ENCODE results near the gene PRRC2C.

The PRRC2C gene

DNA sequence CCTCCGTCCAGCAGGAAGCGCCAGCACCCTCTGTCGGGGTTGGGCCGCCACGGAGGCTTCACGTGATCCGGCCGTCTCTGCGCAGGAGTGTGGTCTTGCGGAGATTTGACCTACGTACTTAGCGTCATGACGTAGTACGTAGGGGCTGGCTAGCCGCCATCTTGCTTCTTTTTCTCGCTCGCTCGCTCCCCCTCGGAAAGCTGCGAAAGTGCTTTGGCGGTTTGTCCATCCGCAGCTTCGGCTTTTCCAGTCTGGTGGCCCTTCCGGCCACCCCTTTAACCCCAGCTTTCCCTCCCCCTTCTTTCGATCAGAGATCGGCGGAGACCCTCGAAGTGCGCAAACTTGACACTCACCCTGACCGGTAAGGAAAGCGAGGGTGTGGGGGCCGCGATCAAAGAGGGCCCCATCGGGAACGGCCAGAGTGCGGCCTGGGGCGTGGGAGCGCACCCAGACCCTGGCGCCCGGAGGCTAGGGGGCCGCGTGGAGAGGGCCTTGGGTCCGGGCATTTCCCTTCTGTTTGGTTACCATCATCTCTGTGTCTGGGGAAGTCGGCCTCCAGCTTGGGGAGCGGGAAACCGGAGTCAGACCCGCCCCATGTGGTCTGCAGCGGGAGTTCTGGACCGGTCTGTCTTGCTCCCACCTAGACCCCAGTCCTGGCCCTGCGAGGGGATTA, at the start of gene PRRC2C:
Gene PRRC2C, plus strand, starts transcription at position 156 of the 673 bp plus-strand sequence. CDS start 26,559 bp downstream, outside the sequence.
- DNase-seq, result peak; percentile 97 to 99 (median 98)

- peak; percentile 15 to 48 (median 32) for DNase-seq
Observed at GRCh38 chr1:171438441-171438840, 46.9 kb upstream of the PRRC2C start.

DNA sequence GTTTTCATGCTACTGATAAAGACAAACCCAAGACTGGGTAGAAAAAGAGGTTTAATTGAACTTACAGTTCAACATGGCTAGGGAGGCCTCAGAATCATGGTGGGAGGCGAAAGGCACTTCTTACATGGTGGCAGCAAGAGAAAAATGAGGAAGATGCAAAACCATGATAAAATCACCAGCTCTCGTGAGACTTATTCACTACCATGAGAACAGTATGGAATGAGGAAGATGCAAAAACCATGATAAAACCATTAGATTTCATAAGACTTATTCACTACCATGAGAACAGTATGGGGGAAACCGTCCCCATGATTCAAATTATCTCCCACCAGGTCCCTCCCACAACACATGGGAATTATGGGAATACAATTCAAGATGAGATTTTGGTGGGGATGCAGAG, 45.1 kb upstream of the PRRC2C start:
- DNase-seq, result peak; percentile 10 to 63 (median 39)

GRCh38 chr1:171441278-171441895, 43.9 kb upstream of the PRRC2C start:
- DNase-seq, result peak; percentile 45 to 85 (median 74)

GRCh38 chr1:171446386-171446785, 38.9 kb upstream of the PRRC2C start:
- DNase-seq, result no peak

- no peak for DNase-seq
Observed at GRCh38 chr1:171455967-171456366, 29.4 kb upstream of the PRRC2C start.

DNA sequence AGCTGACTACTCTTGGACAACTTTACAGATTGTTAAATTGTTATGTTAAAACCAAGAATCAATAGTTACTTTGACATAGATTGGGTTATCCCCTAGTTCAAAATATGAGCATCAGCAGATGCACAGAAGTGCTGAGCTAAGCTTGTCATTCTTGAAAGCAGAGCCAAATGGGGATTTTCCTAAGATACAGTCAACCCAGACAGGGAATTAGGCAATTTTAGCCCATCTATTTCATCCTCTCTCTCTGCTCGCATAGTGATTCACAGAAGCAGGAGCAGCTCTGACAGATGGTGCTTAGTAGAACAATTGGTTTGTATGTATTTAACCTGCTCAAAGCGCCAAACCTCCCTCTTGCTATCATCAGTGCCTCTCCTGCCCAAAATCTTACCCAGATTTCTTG, 27.9 kb upstream of the PRRC2C start:
- peak; percentile 71 to 77 (median 74) for DNase-seq

DNA sequence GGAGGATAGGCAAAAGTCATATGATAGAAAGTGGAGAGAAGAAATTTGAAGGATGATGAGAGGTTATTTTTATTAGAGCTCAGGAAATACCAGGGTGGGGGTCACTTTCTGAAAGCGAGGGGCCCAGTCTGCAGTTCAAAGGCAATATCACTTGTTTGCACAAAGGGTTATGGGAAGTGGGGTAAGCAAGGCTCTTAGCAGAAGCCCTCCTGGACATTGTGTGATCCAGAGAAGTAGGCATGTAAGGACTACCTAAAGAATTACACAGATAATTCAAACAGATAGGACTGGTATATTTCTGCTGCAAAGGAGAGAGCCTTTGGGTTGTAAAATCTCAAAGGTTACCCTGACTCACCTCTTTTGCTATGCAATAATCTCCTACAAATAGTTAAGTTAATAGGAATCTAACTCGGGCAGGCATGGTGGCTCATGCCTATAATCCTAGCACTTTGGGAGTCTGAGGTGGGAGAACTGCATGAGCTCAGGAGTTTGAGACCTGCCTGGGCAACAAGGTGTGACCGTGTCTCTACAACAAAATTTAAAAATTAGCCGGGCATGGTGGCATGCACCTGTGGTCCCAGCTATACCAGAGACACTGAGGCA, 25.2 kb upstream of the PRRC2C start:
- no peak for DNase-seq

DNA sequence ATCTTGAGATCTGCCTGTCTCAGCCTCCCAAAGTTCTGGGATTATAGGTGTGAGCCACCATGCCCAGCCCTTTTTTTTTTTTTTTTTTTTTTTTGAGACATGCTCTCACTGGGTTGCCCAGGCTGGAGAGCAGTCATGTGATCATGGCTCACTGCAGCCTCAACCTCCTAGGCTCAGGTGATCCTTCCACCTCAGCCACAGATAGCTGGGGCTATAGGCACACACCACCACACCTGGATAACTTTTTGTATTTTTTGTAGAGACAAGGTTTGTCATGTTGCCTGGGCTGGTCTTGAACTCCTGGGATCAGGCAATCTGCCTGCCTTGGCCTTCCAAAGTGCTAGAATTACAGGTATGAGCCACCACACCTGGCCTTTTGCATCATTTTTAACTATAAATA, 17.7 kb upstream of the PRRC2C start:
- DNase-seq, result peak in 1 of 3 donors; percentile 17

DNA sequence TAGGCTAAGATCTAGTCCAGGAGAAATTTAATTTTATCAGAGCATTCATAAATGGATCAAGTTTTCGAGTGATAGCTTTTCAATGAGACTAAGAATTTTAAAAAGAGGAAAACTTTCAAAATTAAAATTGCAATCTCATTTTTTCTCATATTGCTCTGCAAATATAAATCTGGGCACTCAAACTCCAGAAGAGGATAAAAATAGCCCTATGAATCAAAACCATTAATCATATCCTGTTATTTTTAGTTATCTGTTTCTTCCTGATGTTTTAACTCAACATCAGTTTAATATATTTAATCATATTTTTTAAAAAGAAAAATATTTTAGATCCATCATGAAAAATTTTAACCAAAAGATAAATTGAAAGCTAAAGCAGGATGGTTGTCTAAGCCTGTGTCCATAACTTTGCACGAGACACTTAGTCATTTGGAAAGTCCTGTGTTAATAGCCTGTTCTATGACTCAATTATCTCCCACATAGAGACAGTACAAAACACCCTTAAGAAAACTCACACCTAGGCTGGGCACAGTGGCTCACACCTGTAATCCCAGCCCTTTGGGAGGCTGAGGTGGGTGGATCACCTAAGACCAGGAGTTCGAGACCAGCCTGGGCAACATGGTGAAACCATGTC, 17.1 kb upstream of the PRRC2C start:
- peak; percentile 62 to 85 (median 85) for DNase-seq

DNA sequence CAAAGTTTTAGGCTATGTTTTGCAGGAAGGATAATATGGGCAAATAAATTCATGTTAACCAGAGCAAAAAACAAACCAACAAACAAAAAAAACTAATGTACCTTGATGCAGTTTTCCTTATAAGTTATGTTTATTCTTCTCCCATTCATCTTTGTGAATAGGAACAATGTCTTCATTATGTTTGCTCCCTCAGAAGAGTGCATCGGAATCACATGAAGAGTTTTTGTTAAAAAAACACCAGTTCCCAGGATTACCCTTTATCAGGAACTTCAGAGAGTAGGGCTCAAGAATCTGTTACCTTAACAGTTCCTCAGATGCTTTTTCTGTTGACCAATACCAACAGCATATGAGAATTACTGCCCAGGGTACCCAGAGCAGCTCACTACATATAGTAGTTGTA, 14.6 kb upstream of the PRRC2C start:
- DNase-seq, result no peak

DNA sequence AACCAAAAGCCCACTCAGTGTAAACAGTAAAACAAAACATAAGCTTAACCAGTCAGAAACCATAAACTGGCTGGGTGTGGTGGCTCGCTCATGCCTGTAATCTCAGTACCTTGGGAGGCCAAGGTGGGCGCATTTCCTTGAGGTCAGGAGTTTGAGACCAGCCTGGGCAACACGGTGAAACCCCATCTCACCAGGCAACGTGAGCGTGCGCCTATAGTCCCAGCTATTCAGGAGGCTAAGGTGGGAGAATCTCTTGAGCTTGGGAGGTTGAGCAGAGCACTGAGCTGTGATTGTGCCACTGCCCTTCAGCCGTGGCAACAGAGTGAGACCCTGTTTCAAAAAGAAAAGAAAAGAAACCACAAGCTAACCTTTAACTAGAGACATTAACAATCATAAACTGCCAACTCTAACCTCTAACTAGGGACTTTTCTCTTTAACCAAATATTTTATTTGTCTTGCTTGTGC, 13.1 kb upstream of the PRRC2C start:
- DNase-seq, result no peak

DNA sequence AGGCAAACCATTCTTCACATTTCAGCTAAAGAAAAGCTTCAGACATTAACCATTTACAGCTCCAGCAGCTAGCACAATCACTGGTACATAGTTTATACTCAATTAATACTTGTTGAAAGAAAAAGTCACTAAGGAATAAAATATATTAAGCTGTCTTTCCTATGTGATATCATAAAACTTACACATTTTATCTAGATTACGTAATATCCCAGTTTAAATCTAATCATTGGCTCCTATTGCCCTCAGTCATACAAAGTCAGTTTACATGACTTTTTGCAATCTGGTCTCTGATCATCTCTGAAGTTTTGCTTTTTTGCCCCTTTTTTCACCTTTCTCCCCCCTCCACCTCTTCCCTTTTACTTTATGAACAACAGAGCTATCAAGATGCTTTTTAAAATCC, 8.5 kb upstream of the PRRC2C start:
- no peak for DNase-seq

- DNase-seq, result peak in 1 of 3 donors; percentile 12
Observed at GRCh38 chr1:171477804-171478203, 7.5 kb upstream of the PRRC2C start.

DNA sequence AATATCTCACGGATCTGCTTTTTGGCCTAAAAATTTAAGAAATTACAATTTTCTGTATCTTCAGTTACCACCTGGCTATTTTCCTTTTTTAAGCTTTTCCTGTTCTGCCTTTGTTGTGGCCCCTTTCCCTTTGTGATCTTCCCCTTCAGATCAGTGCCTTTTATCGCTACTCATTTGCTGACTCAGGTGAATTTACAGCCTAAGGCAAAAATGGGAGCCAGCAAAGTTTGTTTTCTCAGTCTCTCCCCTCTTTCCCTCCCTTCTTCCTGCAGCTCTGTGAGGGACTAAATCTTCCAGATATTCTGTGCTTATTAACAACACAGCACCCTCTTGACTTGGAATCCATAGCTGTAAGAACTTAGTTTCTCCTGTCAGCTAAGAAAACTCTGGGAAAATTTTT, 5.3 kb upstream of the PRRC2C start:
- no peak for DNase-seq

- peak in 1 of 3 donors; percentile 72 for DNase-seq
Observed at GRCh38 chr1:171484760-171485374, 463 bp upstream of the PRRC2C start.

- DNase-seq, result peak; percentile 89 to 95 (median 93)
Observed at GRCh38 chr1:171486048-171486519, 754 bp downstream of the PRRC2C start.

DNA sequence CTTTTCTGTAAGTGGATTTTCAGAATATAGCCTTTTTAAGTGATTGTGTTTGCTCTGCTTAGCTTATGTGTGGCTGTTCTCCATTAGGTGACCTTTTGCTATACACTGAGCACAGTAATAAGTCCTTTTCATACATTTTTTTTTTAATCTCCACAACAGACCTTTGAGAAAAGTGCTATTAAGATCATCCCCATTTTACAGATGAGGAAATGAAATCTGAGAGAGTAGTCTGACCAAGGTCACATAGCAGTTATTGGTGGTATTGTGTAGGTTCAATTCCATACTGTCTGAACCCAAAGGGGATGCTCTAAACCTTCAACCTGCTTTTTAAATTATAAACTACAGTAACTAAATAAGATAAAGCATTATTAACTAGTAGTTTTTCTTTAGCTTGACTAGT, 1.7 kb downstream of the PRRC2C start:
- no peak for DNase-seq

DNA sequence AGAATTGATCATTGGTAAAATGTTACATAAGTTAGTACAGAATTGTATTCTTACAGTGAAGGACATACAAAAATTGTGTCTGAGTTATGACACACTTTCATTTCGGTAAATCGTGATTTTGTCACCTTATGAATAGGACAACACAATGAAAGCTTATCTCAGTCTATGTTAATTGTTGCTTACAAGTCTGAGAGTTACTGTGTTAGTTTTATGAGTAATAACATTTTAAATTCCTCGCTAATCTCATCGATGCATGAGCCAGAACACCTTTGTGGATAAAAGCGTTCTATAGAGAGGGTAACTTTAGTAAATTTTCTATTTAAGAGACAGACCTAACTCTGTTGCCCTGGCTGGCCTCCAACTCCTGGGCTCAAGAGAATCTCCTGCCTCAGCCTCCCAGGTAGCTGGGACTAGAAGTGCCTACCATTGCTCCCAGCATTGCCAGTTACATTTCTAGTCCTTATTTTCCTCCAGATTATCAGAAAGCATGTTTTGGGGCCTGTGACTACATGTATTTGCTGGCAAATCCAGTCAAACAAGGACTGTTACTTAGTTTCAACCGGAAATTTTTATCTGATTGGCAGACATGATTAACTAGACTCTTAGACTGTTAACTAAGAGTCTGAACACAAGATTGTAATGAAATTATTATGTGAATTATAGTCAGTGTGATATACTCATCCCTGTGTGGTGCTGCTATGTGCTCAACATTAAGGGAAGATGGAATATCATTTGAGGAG, 3.0 kb downstream of the PRRC2C start:
- DNase-seq, result no peak

GRCh38 chr1:171494076-171494475, 8.7 kb downstream of the PRRC2C start:
- no peak for DNase-seq

- peak in 2 of 3 donors; percentile 38 to 46 for DNase-seq
Observed at GRCh38 chr1:171495444-171495843, 10.1 kb downstream of the PRRC2C start.

- DNase-seq, result no peak
Observed at GRCh38 chr1:171500304-171500703, 15.0 kb downstream of the PRRC2C start.
